ENCODE results near the gene TFAM. TPM values are rescaled to one million over a fixed set of nuclear protein-coding genes. Genes with fewer than 3 reads are reported as not detected.

The TFAM gene
- polyA plus RNA-seq, 1 of the 3 experiments (the other 2 are of a cell fraction), result 19.6 TPM

DNA sequence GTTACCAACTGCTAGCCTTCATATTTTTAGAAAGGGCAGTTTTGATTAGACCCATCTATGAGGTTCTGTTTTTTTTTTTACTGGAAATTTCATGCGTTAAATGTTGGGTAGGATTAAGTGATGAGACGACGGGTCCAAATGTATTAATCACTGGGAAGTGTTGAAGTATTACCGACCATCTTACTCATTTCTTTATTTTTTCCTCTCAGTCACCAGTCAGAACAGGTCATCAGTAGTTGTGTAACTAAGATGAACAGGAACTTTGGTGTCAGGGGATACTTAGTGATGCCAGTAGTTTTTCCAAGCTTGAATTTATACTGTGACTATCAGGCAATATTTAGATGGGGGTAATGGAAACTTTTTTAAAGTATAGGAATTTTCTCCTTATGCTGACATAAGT, 14.2 kb downstream of the TFAM start:
- Histone ChIP-seq H3K27ac (ENCODE audit: low read depth in 2 of 2, low read length in 1 of 2) (no peak overlapping the region), H3K9me2 (no peaks in the 10 kb centered on the region), H3K79me2 (ENCODE audit: insufficient read depth) (no peaks in the 10 kb centered on the region), H3K27me3 (ENCODE audit: insufficient read depth) (no peaks in the 10 kb centered on the region), H3K36me3 (replicated peaks in 1 of 2; ENCODE audit: control insufficient read depth in 1 of 2, insufficient read depth in 2 of 2, low read length in 1 of 2) (peaks cover 37 to 38% of the 10 kb centered on the region in 2 experiments), H2AFZ (ENCODE audit: low read depth) (no peak overlapping the region), H3K9me3 (no peaks in the 10 kb centered on the region), H3F3A (replicated peaks; ENCODE audit: insufficient read depth) (peaks cover 7% of the 10 kb centered on the region), H3K9ac (no peak overlapping the region), H4K20me1 (ENCODE audit: insufficient read depth) (no peaks in the 10 kb centered on the region), H3K4me3 (ENCODE audit: low read depth in 2 of 2, low read length in 1 of 2) (no peak overlapping the region), H3K4me2 (no peak overlapping the region), H3K4me1 (ENCODE audit: control insufficient read depth in 1 of 2, insufficient read depth in 2 of 2, low read depth in 1 of 2, low read length in 1 of 2) (no peaks in the 10 kb centered on the region)
- POLR2A ChIA-PET, result no interaction called here
- TF ChIP-seq TEAD4 (IDR thresholded peaks at IDR 0.05; ENCODE audit: borderline replicate concordance, insufficient read depth) (no peak), FOXM1 (IDR thresholded peaks at IDR 0.05; ENCODE audit: low read depth) (no peak), MEF2A (IDR thresholded peaks at IDR 0.05; ENCODE audit: borderline replicate concordance, low read depth) (no peak), SMC3 (IDR thresholded peaks at IDR 0.05; ENCODE audit: low read depth, low read length) (no peak), IRF3 (IDR thresholded peaks at IDR 0.05; ENCODE audit: low read depth, low read length) (no peak), RCOR1 (IDR thresholded peaks at IDR 0.05; ENCODE audit: low read length) (no peak), JUND (IDR thresholded peaks at IDR 0.05) (no peak), GATA2 (CRISPR knock-in tag; IDR thresholded peaks at IDR 0.05) (no peak), PBX3 (IDR thresholded peaks at IDR 0.05) (no peak)
- CTCF ChIA-PET, result interaction anchor here (1.3 to 1.6 kb wide), 2 partner anchors 15 to 108 kb away, joined by 3 to 4 read pairs; no protein-coding TSS in a partner anchor
- WGBS (ENCODE audit: low lambda C conversion rate), result 90% methylated on average over 4 of the region's 4 CpGs
- DNase-seq, result no peak

GRCh38 chr10:58400609-58401008, 15.4 kb downstream of the TFAM start:
- no peaks in the 10 kb centered on the region for H3K9me3 ChIP-seq
- no peaks in the 10 kb centered on the region for H3K27me3 ChIP-seq (ENCODE audit: insufficient read depth)
- TF ChIP-seq POLR2AphosphoS5 (IDR thresholded peaks at IDR 0.05; ENCODE audit: low read depth, low read length) (no peak), USF1 (IDR thresholded peaks at IDR 0.05; ENCODE audit: borderline replicate concordance, low read depth) (no peak), TEAD4 (IDR thresholded peaks at IDR 0.05; ENCODE audit: borderline replicate concordance, insufficient read depth) (no peak), EP300 (IDR thresholded peaks at IDR 0.05; ENCODE audit: borderline replicate concordance in 1 of 2, low read depth in 1 of 2, low read length in 1 of 2) (no peak), ZBTB33 (IDR thresholded peaks at IDR 0.05; ENCODE audit: borderline replicate concordance, low read depth) (no peak)
- H3K79me2 ChIP-seq (ENCODE audit: insufficient read depth), result no peaks in the 10 kb centered on the region
- H3K36me3 ChIP-seq (replicated peaks in 1 of 2; ENCODE audit: control insufficient read depth in 1 of 2, insufficient read depth in 2 of 2, low read length in 1 of 2), result peaks cover 25 to 26% of the 10 kb centered on the region in 2 experiments
- H3K9me2 ChIP-seq, result no peaks in the 10 kb centered on the region
- DNase-seq, result no peak
- peaks cover 7% of the 10 kb centered on the region for H3F3A ChIP-seq (replicated peaks; ENCODE audit: insufficient read depth)
- 88% methylated on average over 1 of the region's 1 CpG for WGBS (ENCODE audit: low lambda C conversion rate)
- H3K4me1 ChIP-seq (ENCODE audit: control insufficient read depth in 1 of 2, insufficient read depth in 2 of 2, low read depth in 1 of 2, low read length in 1 of 2), result no peaks in the 10 kb centered on the region
- H2AFZ ChIP-seq (ENCODE audit: low read depth), result no peak overlapping the region
- no peak overlapping the region for H3K27ac ChIP-seq (ENCODE audit: low read depth in 2 of 2, low read length in 1 of 2)
- no peak overlapping the region for H3K4me3 ChIP-seq (ENCODE audit: low read depth in 2 of 2, low read length in 1 of 2)
- ChIA-PET CTCF (interaction anchor here (0.8 to 1.3 kb wide), 2 partner anchors 14 to 101 kb away, joined by 3 read pairs; no protein-coding TSS in a partner anchor), POLR2A (no interaction called here)
- no peak overlapping the region for H3K4me2 ChIP-seq
- H3K9ac ChIP-seq, result no peak overlapping the region
- no peaks in the 10 kb centered on the region for H4K20me1 ChIP-seq (ENCODE audit: insufficient read depth)
